HL-60/S4 (cell line): ENCODE data around the gene HOXB7.

Experiments used
- in situ Hi-C: fragments of 300-500 bp; cut with MboI; formaldehyde crosslinking; loops from 2 replicates; pipeline ENCODE4 v1.14.3; 2022; ENCODE audit warnings: low sequenced_read_pairs

The HOXB7 gene

DNA sequence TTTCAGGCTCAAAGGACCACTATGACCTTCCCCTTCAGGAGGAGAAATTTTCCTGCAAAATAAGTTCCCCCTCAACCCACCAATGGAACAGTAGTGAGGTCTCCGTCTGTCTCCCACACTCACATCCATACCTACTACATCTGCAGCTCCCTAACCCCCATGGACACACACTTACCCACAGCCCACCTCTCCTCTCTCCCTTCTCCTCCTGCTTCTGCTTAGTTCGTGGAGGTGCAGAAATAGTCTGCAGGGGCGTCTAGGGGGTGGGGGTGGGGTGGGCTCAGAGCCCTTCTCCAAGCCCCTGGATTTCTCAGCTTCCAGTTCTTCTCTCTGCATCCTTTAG lies 41.6 kb downstream of the HOXB7 start:
- in situ Hi-C loops = no loop called here

GRCh38 chr17:48568499-48569239 lies 42.1 kb downstream of the HOXB7 start:
- in situ Hi-C loops = no loop called here

GRCh38 chr17:48567646-48568354 lies 43.0 kb downstream of the HOXB7 start:
- in situ Hi-C loops = no loop called here

DNA sequence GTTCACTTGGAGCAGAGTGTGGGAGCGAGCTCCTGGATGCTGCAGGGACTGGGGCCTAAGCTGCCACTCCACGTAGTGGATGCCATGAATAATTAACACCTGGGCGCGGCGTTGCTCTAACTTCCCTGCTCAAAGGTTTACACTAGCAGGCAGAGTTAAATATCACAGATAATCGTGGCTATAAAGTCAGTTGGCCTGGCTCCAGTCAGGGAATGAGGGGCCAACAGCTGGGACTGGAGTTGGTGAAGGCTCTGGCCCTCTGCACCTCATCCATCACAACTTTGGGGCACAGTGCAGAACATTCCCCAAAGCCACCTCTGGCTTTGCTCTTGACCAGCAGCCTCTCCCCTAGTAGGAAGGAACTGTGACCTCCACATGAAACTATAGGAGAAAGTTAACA lies 43.6 kb downstream of the HOXB7 start:
- in situ Hi-C loops = no loop called here

GRCh38 chr17:48566717-48567116 lies 44.1 kb downstream of the HOXB7 start:
- in situ Hi-C loops = no loop called here

GRCh38 chr17:48565925-48566710 lies 44.7 kb downstream of the HOXB7 start:
- in situ Hi-C loops = no loop called here

DNA sequence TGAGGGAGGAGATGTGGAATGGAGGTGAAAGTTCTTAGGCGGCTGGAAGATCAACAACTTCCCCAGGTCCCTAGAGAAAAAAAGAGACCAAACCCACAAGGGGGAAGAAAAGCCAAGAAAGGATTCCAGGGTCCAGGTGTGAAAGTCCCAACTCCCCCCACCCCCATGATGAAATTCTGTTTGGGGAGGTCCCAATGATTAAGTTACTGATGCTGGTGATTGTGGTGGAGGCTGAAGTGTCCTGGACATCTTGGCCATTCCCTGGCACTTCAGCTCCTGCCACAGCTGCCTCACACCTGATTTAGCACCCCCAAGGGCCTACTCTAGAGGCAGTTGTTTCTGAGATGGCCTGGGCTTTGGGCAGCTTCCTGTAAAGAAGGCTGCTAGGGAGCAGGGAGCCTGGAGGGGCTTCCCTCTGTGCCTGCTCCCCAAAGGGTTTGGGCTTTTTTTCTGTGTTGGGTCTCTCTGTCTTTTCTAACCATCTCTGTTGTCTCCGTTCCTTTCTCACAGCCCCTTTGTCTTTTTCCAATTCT lies 45.7 kb downstream of the HOXB7 start:
- in situ Hi-C loops = no loop called here

DNA sequence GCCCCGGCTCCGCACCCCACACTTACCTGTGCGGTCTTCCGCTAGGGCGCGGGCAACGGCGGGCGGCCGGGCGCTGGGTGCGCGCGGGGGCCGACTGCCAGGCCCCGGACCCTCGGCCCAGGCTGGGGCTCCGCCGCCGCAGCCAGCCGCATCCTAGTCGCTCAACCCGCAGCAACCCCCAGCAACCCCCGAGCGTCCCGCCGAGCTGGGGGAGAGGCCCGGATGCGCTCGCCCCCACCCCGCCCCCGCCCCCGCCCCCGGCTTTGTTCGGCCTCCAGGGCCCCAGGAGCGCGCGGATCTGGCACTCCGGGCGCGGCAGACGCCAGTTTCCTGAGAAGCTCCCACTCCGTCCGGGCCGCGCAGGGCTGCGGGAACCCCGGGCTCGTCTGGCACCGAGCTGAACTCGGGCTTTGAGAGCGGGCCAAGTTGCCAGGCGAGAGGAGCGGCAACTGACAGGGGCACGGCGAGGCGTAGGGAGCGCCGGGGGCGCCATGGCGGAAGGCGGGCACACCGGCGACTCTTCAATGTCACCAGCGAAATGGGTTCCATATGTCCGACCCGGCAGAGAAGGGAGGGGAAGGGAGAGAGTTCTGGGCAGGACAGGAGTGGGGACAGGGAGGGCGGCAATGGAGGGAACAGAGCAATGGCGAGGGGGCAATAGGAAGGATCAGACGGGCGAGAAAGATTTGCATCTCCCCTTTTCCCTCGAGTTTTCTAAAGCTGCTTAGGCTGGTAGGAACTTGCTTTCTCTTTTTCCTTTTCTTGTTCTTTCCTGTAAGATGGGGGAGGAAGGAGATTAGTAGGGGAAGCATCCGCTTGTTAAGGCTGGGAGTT lies 46.4 kb downstream of the HOXB7 start:
- in situ Hi-C loops = no loop called here

GRCh38 chr17:48563867-48564187 lies 47.0 kb downstream of the HOXB7 start:
- in situ Hi-C loops = no loop called here

GRCh38 chr17:48563385-48563838 lies 47.4 kb downstream of the HOXB7 start:
- in situ Hi-C loops = no loop called here

GRCh38 chr17:48562934-48563333 lies 47.9 kb downstream of the HOXB7 start:
- in situ Hi-C loops = no loop called here

DNA sequence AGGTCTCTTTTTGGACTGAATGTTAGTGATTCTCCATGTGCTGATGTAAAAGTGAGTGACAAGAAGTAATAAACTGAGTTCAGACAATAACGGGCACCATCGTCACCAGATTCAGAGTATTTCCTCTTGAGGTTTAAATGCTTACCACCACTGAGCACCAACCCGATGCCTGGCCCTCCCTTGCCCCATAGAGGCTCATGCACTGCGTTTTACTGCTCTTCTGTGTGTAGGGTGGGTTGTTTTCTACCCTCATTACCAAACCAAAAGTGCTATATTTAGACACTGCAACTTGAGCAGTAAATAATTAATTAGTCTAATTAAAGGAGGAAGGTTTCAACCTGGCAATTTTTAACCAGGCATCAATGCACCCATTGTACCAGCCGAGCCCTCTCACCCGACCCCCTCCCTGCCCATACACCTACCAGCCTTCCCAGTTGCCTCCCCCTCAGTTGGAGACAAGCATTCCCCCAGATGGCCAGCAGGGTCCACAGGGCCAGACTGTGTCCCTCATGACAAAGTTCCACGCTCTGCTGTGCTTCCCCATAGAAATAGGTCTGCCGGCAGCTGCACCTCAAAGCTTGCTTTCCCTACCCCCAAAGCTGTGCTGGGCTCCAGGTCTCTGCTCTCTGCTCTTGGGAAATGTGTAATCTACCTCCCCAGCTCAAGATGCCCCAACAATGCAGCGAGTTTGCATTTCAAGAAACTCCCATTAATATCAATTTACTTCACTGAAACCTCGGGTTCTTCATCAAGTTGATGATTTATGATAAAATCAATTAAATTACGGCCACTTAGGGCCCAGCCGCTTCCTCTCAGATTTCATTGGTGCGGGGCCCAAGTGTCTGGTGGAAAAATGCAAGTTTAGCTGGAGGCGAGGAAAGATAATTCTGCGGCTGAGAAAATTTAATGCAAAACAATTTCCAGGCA lies 48.7 kb downstream of the HOXB7 start:
- in situ Hi-C loops = no loop called here

GRCh38 chr17:48559840-48560817 lies 50.7 kb downstream of the HOXB7 start:
- in situ Hi-C loops = no loop called here

DNA sequence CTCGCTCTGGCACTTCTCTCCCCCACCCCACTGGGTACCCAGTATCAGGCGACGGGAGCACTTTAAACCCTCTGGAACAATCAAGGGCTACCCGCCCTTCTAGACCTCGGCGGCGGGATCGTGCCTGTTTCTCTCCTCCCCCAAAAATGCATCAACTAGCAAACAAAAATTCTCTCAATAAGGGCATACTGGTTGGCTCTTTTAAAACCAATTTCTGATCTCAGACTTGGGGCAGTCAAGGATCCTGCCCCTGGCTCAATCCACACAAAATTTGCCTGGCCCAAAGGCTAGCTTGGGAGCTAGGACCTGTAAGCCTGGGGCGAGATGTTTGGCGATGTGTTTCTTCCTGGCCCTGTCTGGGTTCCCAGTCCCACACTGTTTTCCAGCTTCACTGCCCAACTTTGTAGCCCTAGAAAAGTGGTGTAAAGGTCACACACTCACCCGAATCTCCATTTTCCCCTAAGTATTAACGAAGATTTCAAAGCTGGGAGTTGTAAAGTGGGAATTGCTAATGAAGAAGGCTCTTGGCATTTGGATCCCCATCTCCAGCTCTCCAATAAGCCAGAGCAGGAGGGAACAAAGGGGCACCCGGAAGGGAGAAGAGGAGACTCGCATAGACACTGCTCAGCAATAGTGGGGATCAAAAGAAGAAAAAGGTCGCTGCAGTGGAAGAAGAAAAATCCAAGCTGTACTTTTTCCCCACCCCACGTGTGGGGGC lies 51.5 kb downstream of the HOXB7 start:
- in situ Hi-C loops = no loop called here

DNA sequence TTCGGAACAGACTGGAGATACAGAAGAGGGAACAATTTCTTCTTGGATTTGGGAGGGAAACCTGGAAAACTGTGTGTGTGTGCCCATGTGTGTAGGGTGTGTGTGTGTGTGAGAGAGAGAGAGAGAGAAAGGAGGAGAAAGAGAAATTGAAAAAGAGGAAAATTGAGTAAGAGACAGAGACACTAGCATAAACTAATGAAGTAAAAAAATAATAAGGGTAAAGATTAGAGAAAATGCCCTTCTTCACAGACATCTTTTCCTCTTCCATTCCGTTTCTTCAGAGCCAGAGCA lies 52.0 kb downstream of the HOXB7 start:
- in situ Hi-C loops = no loop called here

DNA sequence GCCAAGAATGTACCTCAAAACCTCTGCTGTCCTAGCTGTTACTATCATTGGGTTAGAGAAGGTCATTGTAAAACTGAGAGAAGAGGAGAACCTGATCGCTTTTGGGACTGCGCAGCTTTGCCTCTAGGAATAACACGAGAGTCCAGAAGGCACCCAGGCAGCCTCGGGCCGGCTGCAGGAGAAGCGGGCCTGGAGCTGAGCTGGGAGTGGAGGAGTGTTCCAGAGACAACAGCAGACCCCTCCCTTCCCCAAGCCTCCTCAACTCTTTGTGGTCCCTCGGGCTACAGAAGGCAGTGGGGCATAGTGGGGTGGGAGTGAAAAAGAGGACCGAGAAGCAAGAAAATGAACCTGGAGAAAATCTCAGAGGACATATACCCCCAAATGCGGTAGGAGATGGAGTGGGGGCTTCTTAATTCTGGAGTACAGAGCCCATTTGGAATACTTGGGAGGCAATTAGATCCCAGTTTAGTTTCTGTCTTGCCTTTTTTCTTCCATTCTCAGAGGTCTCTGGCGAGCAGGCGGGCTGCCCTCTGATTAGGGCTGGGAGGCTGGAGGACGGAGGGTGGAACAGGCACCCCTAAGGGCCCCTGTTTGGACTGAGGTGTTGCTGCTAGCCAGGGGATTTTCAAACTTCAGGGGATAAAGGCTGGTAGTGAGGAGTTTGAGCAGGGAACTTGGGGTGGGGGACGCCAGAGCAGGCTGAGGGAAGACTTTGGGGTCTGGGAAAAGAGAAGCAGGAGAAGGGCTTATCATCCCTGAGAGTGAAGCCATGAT lies 52.6 kb downstream of the HOXB7 start:
- in situ Hi-C loops = no loop called here
